B cell (primary cell): Measurements from ENCODE around the gene EXOSC9.

Experiments
- EZH2 ChIP-seq: IDR thresholded peaks from 2 replicates; pipeline ENCODE4 v1.6.1; 2012; ENCODE audit warnings: borderline replicate concordance, low read depth, mild to moderate bottlenecking, moderate library complexity, low read length; ENCODE audit not compliant: insufficient read depth, poor library complexity, severe bottlenecking
- TF ChIP-seq, protein P1 (sequence below): fragments of 200-600 bp; IDR thresholded peaks from one replicate; pipeline ENCODE4 v1.8.0; 2022; ENCODE audit warnings: antibody characterized with exemption, mild to moderate bottlenecking

DNA sequence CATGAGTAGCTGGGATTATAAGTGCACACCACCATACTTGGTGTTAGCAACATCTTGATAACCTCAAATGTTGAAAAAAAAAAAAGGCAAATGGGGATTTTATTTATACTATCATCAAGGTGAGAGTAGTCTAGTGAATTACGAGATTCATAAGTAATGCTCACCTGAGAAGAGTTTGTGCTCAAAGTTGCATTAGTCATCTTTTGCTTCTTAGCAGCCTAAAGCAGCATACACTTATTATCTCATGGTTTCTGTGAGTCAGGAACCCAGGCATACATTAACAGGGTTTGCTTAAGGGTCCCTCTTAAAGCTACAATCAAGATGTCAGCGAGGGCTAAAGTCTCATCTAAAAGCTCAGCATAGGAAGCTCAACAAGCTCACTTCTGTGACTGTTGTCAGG is 8.2 kb upstream of the EXOSC9 start:
- TF ChIP-seq EZH2 = no peak
- TF ChIP-seq, protein P1, sequence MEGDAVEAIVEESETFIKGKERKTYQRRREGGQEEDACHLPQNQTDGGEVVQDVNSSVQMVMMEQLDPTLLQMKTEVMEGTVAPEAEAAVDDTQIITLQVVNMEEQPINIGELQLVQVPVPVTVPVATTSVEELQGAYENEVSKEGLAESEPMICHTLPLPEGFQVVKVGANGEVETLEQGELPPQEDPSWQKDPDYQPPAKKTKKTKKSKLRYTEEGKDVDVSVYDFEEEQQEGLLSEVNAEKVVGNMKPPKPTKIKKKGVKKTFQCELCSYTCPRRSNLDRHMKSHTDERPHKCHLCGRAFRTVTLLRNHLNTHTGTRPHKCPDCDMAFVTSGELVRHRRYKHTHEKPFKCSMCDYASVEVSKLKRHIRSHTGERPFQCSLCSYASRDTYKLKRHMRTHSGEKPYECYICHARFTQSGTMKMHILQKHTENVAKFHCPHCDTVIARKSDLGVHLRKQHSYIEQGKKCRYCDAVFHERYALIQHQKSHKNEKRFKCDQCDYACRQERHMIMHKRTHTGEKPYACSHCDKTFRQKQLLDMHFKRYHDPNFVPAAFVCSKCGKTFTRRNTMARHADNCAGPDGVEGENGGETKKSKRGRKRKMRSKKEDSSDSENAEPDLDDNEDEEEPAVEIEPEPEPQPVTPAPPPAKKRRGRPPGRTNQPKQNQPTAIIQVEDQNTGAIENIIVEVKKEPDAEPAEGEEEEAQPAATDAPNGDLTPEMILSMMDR = no peak
